ENCODE data around the gene NGEF.

NGEF gene

DNA sequence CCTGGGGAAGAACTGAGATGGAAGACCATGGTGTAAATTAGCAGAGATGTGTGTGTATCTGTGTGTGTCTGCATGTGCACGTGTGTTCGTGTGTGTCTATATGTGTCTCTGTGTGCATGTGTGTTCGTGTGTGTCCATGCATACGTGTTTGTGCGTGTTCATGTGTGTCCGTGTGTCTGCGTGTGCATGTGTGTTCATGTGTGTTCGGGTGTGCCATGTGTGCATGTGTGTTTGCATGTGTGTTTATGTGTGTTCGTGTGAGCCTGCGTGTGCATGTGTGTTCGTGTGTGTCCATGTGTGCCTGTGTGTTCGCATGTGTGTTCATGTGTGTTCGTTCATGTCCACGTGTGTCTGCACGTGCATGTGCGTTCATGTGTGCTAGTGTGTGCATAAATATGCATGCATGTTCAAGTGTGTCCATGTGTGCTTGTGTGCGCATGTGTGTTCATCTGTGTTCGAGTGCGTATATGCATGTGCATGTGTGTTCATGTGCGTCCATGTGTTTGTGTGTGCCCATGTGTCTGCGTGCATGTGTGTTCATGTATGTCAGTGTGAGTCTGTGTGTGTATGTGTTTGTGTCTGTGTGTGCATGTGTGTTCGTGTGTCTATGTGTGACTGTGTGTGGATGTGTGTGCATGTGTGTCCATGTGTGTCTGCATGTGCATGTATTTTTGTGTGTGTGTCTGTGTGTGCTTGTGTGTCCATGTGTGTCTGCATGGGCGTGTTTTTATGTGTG is 22.5 kb upstream of the NGEF start:
- DNase-seq (no peak), ATAC-seq (ENCODE audit: insufficient read depth, low read depth) (no peak)
- Histone ChIP-seq H3K36me3 (ENCODE audit: insufficient read depth, low read length) (no peaks in the 10 kb centered on the region), H3K4me3 (ENCODE audit: low read depth in 1 of 2, low read length in 2 of 2) (no peak overlapping the region), H4K20me1 (ENCODE audit: insufficient read depth, low read length) (no peaks in the 10 kb centered on the region), H2AFZ (ENCODE audit: low read depth, low read length) (no peak overlapping the region), H3K9ac (ENCODE audit: low read depth, low read length) (no peak overlapping the region), H3K9me3 (ENCODE audit: insufficient read depth, low read length, severe bottlenecking) (peaks cover 4% of the 10 kb centered on the region), H3K27me3 (ENCODE audit: insufficient read depth, low read length, poor library complexity) (no peaks in the 10 kb centered on the region), H3K27ac (ENCODE audit: low read length) (no peak overlapping the region), H3K4me1 (ENCODE audit: insufficient read depth, low read length) (no peaks in the 10 kb centered on the region), H3K79me2 (ENCODE audit: insufficient read depth, low read length) (no peaks in the 10 kb centered on the region), H3K4me2 (ENCODE audit: insufficient read depth, low read length) (no peak overlapping the region)
- TF ChIP-seq EZH2 (IDR thresholded peaks at IDR 0.05; ENCODE audit: borderline replicate concordance, low read depth, low read length, severe bottlenecking), result no peak

DNA sequence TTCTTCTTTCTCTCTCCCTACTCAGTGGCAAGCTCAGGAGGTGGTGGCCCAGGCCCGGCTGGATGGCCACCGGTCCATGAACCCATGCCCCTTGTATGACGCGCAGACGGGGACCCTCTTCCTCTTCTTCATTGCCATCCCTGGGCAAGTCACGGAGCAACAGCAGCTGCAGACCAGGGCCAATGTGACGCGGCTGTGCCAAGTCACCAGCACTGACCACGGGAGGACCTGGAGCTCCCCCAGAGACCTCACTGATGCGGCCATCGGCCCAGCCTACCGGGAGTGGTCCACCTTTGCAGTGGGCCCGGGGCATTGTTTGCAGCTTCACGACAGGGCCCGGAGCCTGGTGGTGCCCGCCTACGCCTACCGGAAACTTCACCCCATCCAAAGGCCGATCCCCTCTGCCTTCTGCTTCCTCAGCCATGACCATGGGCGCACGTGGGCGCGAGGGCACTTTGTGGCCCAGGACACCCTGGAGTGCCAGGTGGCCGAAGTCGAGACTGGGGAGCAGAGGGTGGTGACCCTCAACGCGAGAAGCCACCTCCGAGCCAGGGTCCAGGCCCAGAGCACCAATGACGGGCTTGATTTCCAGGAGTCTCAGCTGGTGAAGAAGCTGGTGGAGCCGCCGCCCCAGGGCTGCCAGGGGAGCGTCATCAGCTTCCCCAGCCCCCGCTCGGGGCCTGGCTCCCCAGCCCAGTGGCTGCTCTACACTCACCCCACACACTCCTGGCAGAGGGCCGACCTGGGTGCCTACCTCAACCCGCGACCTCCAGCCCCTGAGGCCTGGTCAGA is 21.2 kb upstream of the NGEF start:
- no peak overlapping the region for H2AFZ ChIP-seq (ENCODE audit: low read depth, low read length)
- no peaks in the 10 kb centered on the region for H3K4me1 ChIP-seq (ENCODE audit: insufficient read depth, low read length)
- no peaks in the 10 kb centered on the region for H4K20me1 ChIP-seq (ENCODE audit: insufficient read depth, low read length)
- H3K9me3 ChIP-seq (ENCODE audit: insufficient read depth, low read length, severe bottlenecking), result peaks cover 4% of the 10 kb centered on the region
- no peak overlapping the region for H3K9ac ChIP-seq (ENCODE audit: low read depth, low read length)
- ATAC-seq (ENCODE audit: insufficient read depth, low read depth), result no peak
- no peak overlapping the region for H3K4me2 ChIP-seq (ENCODE audit: insufficient read depth, low read length)
- no peaks in the 10 kb centered on the region for H3K36me3 ChIP-seq (ENCODE audit: insufficient read depth, low read length)
- no peak for DNase-seq
- H3K27ac ChIP-seq (ENCODE audit: low read length), result no peak overlapping the region
- H3K27me3 ChIP-seq (ENCODE audit: insufficient read depth, low read length, poor library complexity), result no peaks in the 10 kb centered on the region
- no peak overlapping the region for H3K4me3 ChIP-seq (ENCODE audit: low read depth in 1 of 2, low read length in 2 of 2)
- TF ChIP-seq EZH2 (IDR thresholded peaks at IDR 0.05; ENCODE audit: borderline replicate concordance, low read depth, low read length, severe bottlenecking), result no peak
- TF ChIP-seq CTCF (IDR thresholded peaks at IDR 0.05; ENCODE audit: borderline replicate concordance, extremely low read depth, low read length, poor library complexity, severe bottlenecking), result no peak
- no peaks in the 10 kb centered on the region for H3K79me2 ChIP-seq (ENCODE audit: insufficient read depth, low read length)

- H3K9me3 ChIP-seq (ENCODE audit: insufficient read depth, low read length, severe bottlenecking), result peaks cover 4% of the 10 kb centered on the region
- TF ChIP-seq CTCF (IDR thresholded peaks at IDR 0.05; ENCODE audit: borderline replicate concordance, extremely low read depth, low read length, poor library complexity, severe bottlenecking) (no peak), EZH2 (IDR thresholded peaks at IDR 0.05; ENCODE audit: borderline replicate concordance, low read depth, low read length, severe bottlenecking) (no peak)
- H2AFZ ChIP-seq (ENCODE audit: low read depth, low read length), result no peak overlapping the region
- H3K4me3 ChIP-seq (ENCODE audit: low read depth in 1 of 2, low read length in 2 of 2), result no peak overlapping the region
- no peak for ATAC-seq (ENCODE audit: insufficient read depth, low read depth)
- no peaks in the 10 kb centered on the region for H3K36me3 ChIP-seq (ENCODE audit: insufficient read depth, low read length)
- no peaks in the 10 kb centered on the region for H3K4me1 ChIP-seq (ENCODE audit: insufficient read depth, low read length)
- no peak overlapping the region for H3K9ac ChIP-seq (ENCODE audit: low read depth, low read length)
- no peak overlapping the region for H3K27ac ChIP-seq (ENCODE audit: low read length)
- DNase-seq, result no peak
- no peaks in the 10 kb centered on the region for H4K20me1 ChIP-seq (ENCODE audit: insufficient read depth, low read length)
- H3K4me2 ChIP-seq (ENCODE audit: insufficient read depth, low read length), result no peak overlapping the region
- no peaks in the 10 kb centered on the region for H3K27me3 ChIP-seq (ENCODE audit: insufficient read depth, low read length, poor library complexity)
- no peaks in the 10 kb centered on the region for H3K79me2 ChIP-seq (ENCODE audit: insufficient read depth, low read length)
Observed at GRCh38 chr2:233033672-233034071, 20.6 kb upstream of the NGEF start.
